Mesendoderm (in vitro differentiated cells): Measurements from ENCODE around the gene GPR45.

Experiments
- DNase-seq: peaks from one replicate; pipeline ENCODE4 v3.0.0; 2013
- H2AK5ac ChIP-seq: 2 replicates; pipeline ENCODE4 v1.6.1; 2013; ENCODE audit warnings: low read length, inconsistent platforms
- H2BK120ac ChIP-seq: 2 replicates; pipeline ENCODE4 v1.6.1; 2013; ENCODE audit warnings: low read depth, mild to moderate bottlenecking, low read length, moderate library complexity, mixed read lengths
- H2BK15ac ChIP-seq: replicated peaks from 2 replicates; pipeline ENCODE4 v1.6.1; 2013; ENCODE audit warnings: low read depth, mild to moderate bottlenecking, moderate library complexity
- H2BK5ac ChIP-seq: 2 replicates; pipeline ENCODE4 v1.6.1; 2013; ENCODE audit warnings: low read length, inconsistent platforms
- H3K18ac ChIP-seq: 2 replicates; pipeline ENCODE4 v1.6.1; 2013; ENCODE audit warnings: mild to moderate bottlenecking, low read length, mixed read lengths
- H3K23ac ChIP-seq: one replicate; pipeline ENCODE4 v1.6.1; 2013; ENCODE audit warnings: low read length
- H3K27ac ChIP-seq: 2 replicates; pipeline ENCODE4 v1.5.1; 2013; ENCODE audit warnings: low read depth, mild to moderate bottlenecking, inconsistent platforms, low read length, moderate library complexity
- H3K27me3 ChIP-seq: 2 replicates; pipeline ENCODE4 v1.6.1; 2013; ENCODE audit warnings: low read length, control low read depth, mild to moderate bottlenecking, inconsistent platforms; ENCODE audit not compliant: insufficient read depth, poor library complexity
- H3K36me3 ChIP-seq: 2 replicates; pipeline ENCODE4 v1.6.1; 2013; ENCODE audit warnings: low read length, inconsistent platforms; ENCODE audit not compliant: control insufficient read depth, insufficient read depth
- H3K4ac ChIP-seq: one replicate; pipeline ENCODE4 v1.6.1; 2013; ENCODE audit warnings: low read depth, mild to moderate bottlenecking, low read length, moderate library complexity
- H3K4me1 ChIP-seq: 2 replicates; pipeline ENCODE4 v1.6.1; 2013; ENCODE audit warnings: low read depth, low read length, inconsistent platforms; ENCODE audit not compliant: control insufficient read depth
- H3K4me2 ChIP-seq: 2 replicates; pipeline ENCODE4 v1.6.1; 2013; ENCODE audit warnings: low read length
- H3K4me3 ChIP-seq: 2 replicates; pipeline ENCODE4 v1.5.1; 2013; ENCODE audit warnings: mild to moderate bottlenecking, low read length
- H3K56ac ChIP-seq: one replicate; pipeline ENCODE4 v1.6.1; 2013; ENCODE audit warnings: low read length
- H3K79me1 ChIP-seq: 2 replicates; pipeline ENCODE4 v1.6.1; 2013; ENCODE audit warnings: low read length, inconsistent platforms
- H3K79me2 ChIP-seq: 2 replicates; pipeline ENCODE4 v1.6.1; 2013; ENCODE audit warnings: mild to moderate bottlenecking, low read length; ENCODE audit not compliant: control insufficient read depth, insufficient read depth
- H3K9ac ChIP-seq: 2 replicates; pipeline ENCODE4 v1.6.1; 2013; ENCODE audit warnings: low read length, inconsistent platforms
- H4K5ac ChIP-seq: one replicate; pipeline ENCODE4 v1.6.1; 2013; ENCODE audit warnings: low read length
- H4K8ac ChIP-seq: one replicate; pipeline ENCODE4 v1.6.1; 2013; ENCODE audit warnings: low read depth, mild to moderate bottlenecking, control low read depth, low read length, moderate library complexity
- WGBS: extraction: QIAGEN DNeasy Blood & Tissue Kit; methylation state at CpG from one replicate; pipeline ENCODE4 v1.1.7; 2013; ENCODE audit warnings: low lambda C conversion rate, missing lambda C conversion rate; ENCODE audit not compliant: insufficient coverage; ENCODE audit errors: extremely low coverage; 5-methylcytosine and 5-hydroxymethylcytosine counted together

Gene GPR45

GRCh38 chr2:105238664-105239240 lies 2.8 kb upstream of the GPR45 start:
- H3K23ac ChIP-seq: no peak overlapping the region
- H3K18ac ChIP-seq: no peak overlapping the region
- H3K4me3 ChIP-seq: no peak overlapping the region
- H3K4me1 ChIP-seq: no peaks in the 10 kb centered on the region
- H3K9ac ChIP-seq: no peak overlapping the region
- no peak for DNase-seq
- no peak overlapping the region for H2BK120ac ChIP-seq
- no peak overlapping the region for H3K27ac ChIP-seq
- H4K5ac ChIP-seq: no peak overlapping the region
- no peaks in the 10 kb centered on the region for H3K36me3 ChIP-seq
- H3K4me2 ChIP-seq: no peak overlapping the region
- H3K4ac ChIP-seq: no peak overlapping the region
- H3K79me1 ChIP-seq: no peaks in the 10 kb centered on the region
- no CpG with 5 or more reads among the region's 14 CpGs for WGBS
- no peak overlapping the region for H4K8ac ChIP-seq
- H2AK5ac ChIP-seq: no peak overlapping the region
- H3K27me3 ChIP-seq: no peaks in the 10 kb centered on the region
- peak overlapping the region; percentile 17 for H3K56ac ChIP-seq
- H2BK5ac ChIP-seq: no peak overlapping the region
- H2BK15ac ChIP-seq: no peak overlapping the region
- no peaks in the 10 kb centered on the region for H3K79me2 ChIP-seq

DNA sequence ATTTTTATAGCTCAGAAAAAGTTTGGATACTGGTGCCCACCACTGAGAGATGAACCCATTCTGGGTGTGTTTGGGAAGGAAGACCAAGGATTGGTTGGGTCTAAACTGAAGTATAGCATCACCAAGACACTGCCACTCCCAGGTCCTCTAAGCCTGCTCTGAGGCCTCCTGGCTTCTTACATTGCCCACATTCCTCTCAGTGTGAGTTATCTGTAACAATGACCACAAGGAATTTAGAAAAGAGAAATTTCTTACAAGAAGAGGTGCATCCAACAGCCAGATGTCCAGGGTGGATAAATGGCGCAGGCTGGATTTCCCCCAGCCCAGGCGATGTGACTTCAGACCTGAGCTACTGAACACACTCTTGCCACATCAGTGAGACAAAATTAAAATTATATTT lies 1.6 kb upstream of the GPR45 start:
- no CpG with 5 or more reads among the region's 2 CpGs for WGBS
- no peak overlapping the region for H3K4ac ChIP-seq
- peak; percentile 64 for DNase-seq

DNA sequence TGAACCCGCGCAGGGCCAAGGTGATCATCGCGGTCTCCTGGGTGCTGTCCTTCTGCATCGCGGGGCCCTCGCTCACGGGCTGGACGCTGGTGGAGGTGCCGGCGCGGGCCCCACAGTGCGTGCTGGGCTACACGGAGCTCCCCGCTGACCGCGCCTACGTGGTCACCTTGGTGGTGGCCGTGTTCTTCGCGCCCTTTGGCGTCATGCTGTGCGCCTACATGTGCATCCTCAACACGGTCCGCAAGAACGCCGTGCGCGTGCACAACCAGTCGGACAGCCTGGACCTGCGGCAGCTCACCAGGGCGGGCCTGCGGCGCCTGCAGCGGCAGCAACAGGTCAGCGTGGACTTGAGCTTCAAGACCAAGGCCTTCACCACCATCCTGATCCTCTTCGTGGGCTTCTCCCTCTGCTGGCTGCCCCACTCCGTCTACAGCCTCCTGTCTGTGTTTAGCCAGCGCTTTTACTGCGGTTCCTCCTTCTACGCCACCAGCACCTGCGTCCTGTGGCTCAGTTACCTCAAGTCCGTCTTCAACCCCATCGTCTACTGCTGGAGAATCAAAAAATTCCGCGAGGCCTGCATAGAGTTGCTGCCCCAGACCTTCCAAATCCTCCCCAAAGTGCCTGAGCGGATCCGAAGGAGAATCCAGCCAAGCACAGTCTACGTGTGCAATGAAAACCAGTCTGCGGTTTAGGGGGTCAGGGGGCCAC lies 897 bp downstream of the GPR45 start:
- Histone ChIP-seq H3K4me2 (no peak overlapping the region), H3K27ac (no peak overlapping the region), H3K36me3 (no peaks in the 10 kb centered on the region), H3K79me1 (no peaks in the 10 kb centered on the region), H4K8ac (no peak overlapping the region), H2AK5ac (no peak overlapping the region), H3K23ac (no peak overlapping the region), H2BK5ac (no peak overlapping the region), H3K27me3 (no peaks in the 10 kb centered on the region), H3K9ac (no peak overlapping the region), H3K4ac (no peak overlapping the region), H2BK15ac (no peak overlapping the region), H3K4me3 (no peak overlapping the region), H2BK120ac (no peak overlapping the region), H3K18ac (no peak overlapping the region), H3K56ac (no peak overlapping the region), H3K79me2 (no peaks in the 10 kb centered on the region), H3K4me1 (no peaks in the 10 kb centered on the region), H4K5ac (no peak overlapping the region)
- DNase-seq: no peak
- no CpG with 5 or more reads among the region's 50 CpGs for WGBS

More for the DNA sequence above, 1.6 kb upstream of the GPR45 start:
- Histone ChIP-seq H2BK15ac (no peak overlapping the region), H3K18ac (no peak overlapping the region), H3K23ac (no peak overlapping the region), H3K36me3 (no peaks in the 10 kb centered on the region), H2BK5ac (no peak overlapping the region), H3K27me3 (no peaks in the 10 kb centered on the region), H2AK5ac (no peak overlapping the region), H3K79me2 (no peaks in the 10 kb centered on the region), H3K79me1 (no peaks in the 10 kb centered on the region), H3K4me1 (no peaks in the 10 kb centered on the region), H3K56ac (no peak overlapping the region), H4K8ac (no peak overlapping the region), H3K9ac (no peak overlapping the region), H3K4me3 (no peak overlapping the region), H3K4me2 (no peak overlapping the region), H3K27ac (no peak overlapping the region), H2BK120ac (no peak overlapping the region), H4K5ac (no peak overlapping the region)

DNA sequence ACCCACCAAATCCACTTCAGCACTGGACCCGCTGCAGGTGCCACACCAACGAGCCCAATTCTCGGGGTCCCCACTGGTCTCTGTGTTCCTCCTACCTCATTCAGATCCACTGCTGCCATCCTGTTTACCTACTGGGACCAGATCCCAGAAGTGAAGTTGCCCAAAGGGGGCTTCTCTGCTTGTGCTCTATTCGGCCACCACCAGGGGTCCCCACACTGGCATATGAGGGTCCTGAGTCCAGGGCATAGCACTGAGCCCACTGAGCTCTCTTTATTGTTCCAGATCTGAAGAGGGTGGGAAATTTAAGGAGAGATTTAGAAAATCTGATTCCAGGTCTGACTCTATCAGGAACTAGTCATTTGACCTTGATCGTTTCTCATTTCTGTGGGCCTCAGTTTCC lies 2.4 kb downstream of the GPR45 start:
- H3K36me3 ChIP-seq: no peaks in the 10 kb centered on the region
- no peaks in the 10 kb centered on the region for H3K27me3 ChIP-seq
- H2BK15ac ChIP-seq: no peak overlapping the region
- no CpG with 5 or more reads among the region's 5 CpGs for WGBS
- H3K4me1 ChIP-seq: no peaks in the 10 kb centered on the region
- H2BK120ac ChIP-seq: no peak overlapping the region
- H3K4ac ChIP-seq: no peak overlapping the region
- no peak overlapping the region for H3K4me2 ChIP-seq
- DNase-seq: peak; percentile 61
- no peaks in the 10 kb centered on the region for H3K79me2 ChIP-seq
- no peak overlapping the region for H3K18ac ChIP-seq
- H3K23ac ChIP-seq: no peak overlapping the region
- no peak overlapping the region for H2AK5ac ChIP-seq
- no peak overlapping the region for H4K5ac ChIP-seq
- H3K9ac ChIP-seq: no peak overlapping the region
- H3K27ac ChIP-seq: no peak overlapping the region
- H3K4me3 ChIP-seq: no peak overlapping the region
- H2BK5ac ChIP-seq: no peak overlapping the region
- no peak overlapping the region for H3K56ac ChIP-seq
- H4K8ac ChIP-seq: no peak overlapping the region
- H3K79me1 ChIP-seq: no peaks in the 10 kb centered on the region

DNA sequence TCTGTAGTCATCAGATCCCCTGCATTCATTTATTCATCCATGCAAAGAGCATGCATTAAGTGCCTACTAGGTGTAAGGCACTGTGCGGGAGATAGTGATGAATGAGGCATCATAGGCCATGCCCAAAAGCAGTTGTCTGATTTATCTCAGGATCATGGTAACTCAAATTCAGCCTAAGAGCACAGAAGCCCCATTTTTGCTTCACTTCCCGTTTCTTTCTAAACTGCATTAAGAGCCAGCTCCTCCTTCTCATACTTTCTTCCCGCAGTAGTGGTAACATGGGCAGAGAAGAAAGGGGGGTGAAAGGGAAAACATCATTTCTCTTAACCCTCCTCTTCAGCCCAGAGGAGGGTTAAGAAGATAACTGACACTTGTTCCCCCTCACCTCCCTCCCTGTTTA lies 2.9 kb downstream of the GPR45 start:
- Histone ChIP-seq H4K5ac (no peak overlapping the region), H3K23ac (no peak overlapping the region), H3K79me2 (no peaks in the 10 kb centered on the region), H3K56ac (no peak overlapping the region), H3K36me3 (no peaks in the 10 kb centered on the region), H2BK120ac (no peak overlapping the region), H2AK5ac (no peak overlapping the region), H4K8ac (no peak overlapping the region), H2BK15ac (no peak overlapping the region), H2BK5ac (no peak overlapping the region), H3K4me3 (no peak overlapping the region), H3K27ac (no peak overlapping the region), H3K9ac (no peak overlapping the region), H3K4ac (no peak overlapping the region), H3K4me1 (no peaks in the 10 kb centered on the region), H3K79me1 (no peaks in the 10 kb centered on the region), H3K18ac (no peak overlapping the region), H3K4me2 (no peak overlapping the region), H3K27me3 (no peaks in the 10 kb centered on the region)
- no peak for DNase-seq
- no CpG with 5 or more reads among the region's 3 CpGs for WGBS
